ENCODE results near the gene SENP5.
"Not testable (repeated sequence)": the region's sequence is repeated elsewhere in the genome, so short reads cannot be mapped to it uniquely, and the experiment has no call there.

DNA sequence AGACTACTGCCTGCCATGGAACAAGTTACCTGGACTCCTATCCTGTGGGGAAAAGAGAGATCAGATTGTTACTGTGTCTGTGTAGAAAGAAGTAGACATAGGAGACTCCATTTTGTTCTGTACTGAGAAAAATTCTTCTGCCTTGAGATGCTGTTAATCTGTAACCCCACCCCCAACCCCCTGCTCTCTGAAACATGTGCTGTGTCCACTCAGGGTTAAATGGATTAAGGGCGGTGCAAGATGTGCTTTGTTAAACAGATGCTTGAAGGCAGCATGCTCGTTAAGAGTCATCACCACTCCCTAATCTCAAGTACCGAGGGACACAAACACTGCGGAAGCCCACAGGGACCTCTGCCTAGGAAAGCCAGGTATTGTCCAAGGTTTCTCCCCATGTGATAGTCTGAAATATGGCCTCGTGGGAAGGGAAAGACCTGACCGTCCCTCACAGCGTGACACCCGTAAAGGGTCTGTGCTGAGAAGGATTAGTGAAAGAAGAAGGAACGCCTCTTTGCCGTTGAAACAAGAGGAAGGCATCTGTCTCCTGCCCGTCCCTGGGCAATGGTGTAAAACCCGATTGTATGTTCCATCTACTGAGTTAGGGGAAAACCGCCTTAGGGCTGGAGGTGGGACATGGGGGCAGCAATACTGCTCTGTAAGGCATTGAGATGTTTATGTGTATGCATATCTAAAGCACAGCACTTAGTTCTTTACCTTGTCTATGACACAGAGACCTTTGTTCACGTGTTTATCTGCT, 76.5 kb downstream of the SENP5 start:
- not testable (repeated sequence) for TF ChIP-seq POLR2A, POLR2AphosphoS5 (IDR thresholded peaks at IDR 0.05)
- TF ChIP-seq, protein P1, sequence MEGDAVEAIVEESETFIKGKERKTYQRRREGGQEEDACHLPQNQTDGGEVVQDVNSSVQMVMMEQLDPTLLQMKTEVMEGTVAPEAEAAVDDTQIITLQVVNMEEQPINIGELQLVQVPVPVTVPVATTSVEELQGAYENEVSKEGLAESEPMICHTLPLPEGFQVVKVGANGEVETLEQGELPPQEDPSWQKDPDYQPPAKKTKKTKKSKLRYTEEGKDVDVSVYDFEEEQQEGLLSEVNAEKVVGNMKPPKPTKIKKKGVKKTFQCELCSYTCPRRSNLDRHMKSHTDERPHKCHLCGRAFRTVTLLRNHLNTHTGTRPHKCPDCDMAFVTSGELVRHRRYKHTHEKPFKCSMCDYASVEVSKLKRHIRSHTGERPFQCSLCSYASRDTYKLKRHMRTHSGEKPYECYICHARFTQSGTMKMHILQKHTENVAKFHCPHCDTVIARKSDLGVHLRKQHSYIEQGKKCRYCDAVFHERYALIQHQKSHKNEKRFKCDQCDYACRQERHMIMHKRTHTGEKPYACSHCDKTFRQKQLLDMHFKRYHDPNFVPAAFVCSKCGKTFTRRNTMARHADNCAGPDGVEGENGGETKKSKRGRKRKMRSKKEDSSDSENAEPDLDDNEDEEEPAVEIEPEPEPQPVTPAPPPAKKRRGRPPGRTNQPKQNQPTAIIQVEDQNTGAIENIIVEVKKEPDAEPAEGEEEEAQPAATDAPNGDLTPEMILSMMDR (IDR thresholded peaks at IDR 0.05) = not testable (repeated sequence)
